Measurements from ENCODE around the gene GABRB1. TPM values are rescaled to one million over a fixed set of nuclear protein-coding genes. Genes with fewer than 3 reads are reported as not detected.

GABRB1 gene
- total RNA-seq, 1 experiment from 2014 or later: not detected

- TF ChIP-seq ELF1 (IDR thresholded peaks at IDR 0.05; ENCODE audit: borderline replicate concordance, low read depth): no peak
- no peak for TF ChIP-seq EZH2 (IDR thresholded peaks at IDR 0.05)
- TF ChIP-seq JUND (IDR thresholded peaks at IDR 0.05): no peak
- no peak for TF ChIP-seq EGR1 (IDR thresholded peaks at IDR 0.05; ENCODE audit: low read depth)
- no peak for TF ChIP-seq CEBPB (IDR thresholded peaks at IDR 0.05; ENCODE audit: low read depth)
These were observed 324.2 kb downstream of the GABRB1 start for GRCh38 chr4:47355568-47355967.

GRCh38 chr4:47359891-47360290 is 328.5 kb downstream of the GABRB1 start:
- TF ChIP-seq MAX (IDR thresholded peaks at IDR 0.05): no peak
- TF ChIP-seq POLR2AphosphoS5 (IDR thresholded peaks at IDR 0.05; ENCODE audit: low read depth, low read length): no peak
- TF ChIP-seq EGR1 (IDR thresholded peaks at IDR 0.05; ENCODE audit: low read depth): no peak
- TF ChIP-seq SP1 (IDR thresholded peaks at IDR 0.05; ENCODE audit: low read depth): no peak
- no peak for TF ChIP-seq SIN3A (IDR thresholded peaks at IDR 0.05; ENCODE audit: low read depth)
- no peak for TF ChIP-seq REST (IDR thresholded peaks at IDR 0.05; ENCODE audit: low read depth)
- no peak overlapping the region for H2AFZ ChIP-seq (ENCODE audit: low read depth, low read length, poor library complexity, severe bottlenecking)
- ChIA-PET RAD21 (ENCODE audit: low non-redundant PET in 1 of 2, low total read pairs in 2 of 2, uncharacterized antibody in 2 of 2, unreplicated experiment in 2 of 2) (no interaction called here), CTCF (no interaction called here), POLR2A (no interaction called here)
- H4K20me1 ChIP-seq (ENCODE audit: insufficient read depth): no peaks in the 10 kb centered on the region
- ATAC-seq (no peak), DNase-seq (ENCODE audit: low read depth, low spot score) (no peak)
- H3K27me3 ChIP-seq (ENCODE audit: insufficient read depth, low read length): peaks cover 50% of the 10 kb centered on the region; the same call in 1 of the 2 replicates
- H3K9me3 ChIP-seq (ENCODE audit: control insufficient read depth in 1 of 2, insufficient read depth in 1 of 2, low read depth in 1 of 2, low read length in 2 of 2): no peaks in the 10 kb centered on the region
- H3K79me2 ChIP-seq (ENCODE audit: insufficient read depth, low read length): no peaks in the 10 kb centered on the region
- BruUV-seq (replicated peaks): no TSS peak
- intact Hi-C loops (cut with micrococcal nuclease): no loop called here
- no peak overlapping the region for H3K4me2 ChIP-seq (ENCODE audit: low read length)
- no peaks in the 10 kb centered on the region for H3K9me2 ChIP-seq (ENCODE audit: insufficient read depth)
- H3K36me3 ChIP-seq (ENCODE audit: control insufficient read depth in 1 of 2, insufficient read depth in 2 of 2, low read length in 2 of 2): no peaks in the 10 kb centered on the region
- H3K27ac ChIP-seq (ENCODE audit: low read depth, low read length): no peak overlapping the region
- H3K9ac ChIP-seq (ENCODE audit: low read length): no peak overlapping the region
- H3K4me1 ChIP-seq (ENCODE audit: control insufficient read depth in 1 of 2, insufficient read depth in 2 of 2, low read length in 2 of 2): no peaks in the 10 kb centered on the region
- H3K4me3 ChIP-seq (replicated peaks in 1 of 2; ENCODE audit: low read depth in 1 of 2, low read length in 2 of 2): no peak overlapping the region

More at GRCh38 chr4:47355568-47355967, 324.2 kb downstream of the GABRB1 start:
- H3K4me3 ChIP-seq (replicated peaks in 1 of 2; ENCODE audit: low read depth in 1 of 2, low read length in 2 of 2): no peak overlapping the region
- ATAC-seq (no peak), DNase-seq (ENCODE audit: low read depth, low spot score) (no peak)
- H3K9me2 ChIP-seq (ENCODE audit: insufficient read depth): no peaks in the 10 kb centered on the region
- no peaks in the 10 kb centered on the region for H3K9me3 ChIP-seq (ENCODE audit: control insufficient read depth in 1 of 2, insufficient read depth in 1 of 2, low read depth in 1 of 2, low read length in 2 of 2)
- no peaks in the 10 kb centered on the region for H3K36me3 ChIP-seq (ENCODE audit: control insufficient read depth in 1 of 2, insufficient read depth in 2 of 2, low read length in 2 of 2)
- ChIA-PET POLR2A (no interaction called here), CTCF (no interaction called here), RAD21 (ENCODE audit: low non-redundant PET in 1 of 2, low total read pairs in 2 of 2, uncharacterized antibody in 2 of 2, unreplicated experiment in 2 of 2) (no interaction called here)
- H3K79me2 ChIP-seq (ENCODE audit: insufficient read depth, low read length): no peaks in the 10 kb centered on the region
- no peaks in the 10 kb centered on the region for H3K4me1 ChIP-seq (ENCODE audit: control insufficient read depth in 1 of 2, insufficient read depth in 2 of 2, low read length in 2 of 2)
- H4K20me1 ChIP-seq (ENCODE audit: insufficient read depth): no peaks in the 10 kb centered on the region
- no peak overlapping the region for H3K4me2 ChIP-seq (ENCODE audit: low read length)
- 0 out of 2 replicates have a peak, but pooled peaks cover 20% of the 10 kb centered on the region for H3K27me3 ChIP-seq (ENCODE audit: insufficient read depth, low read length)
- no peak overlapping the region for H3K9ac ChIP-seq (ENCODE audit: low read length)
- no peak overlapping the region for H2AFZ ChIP-seq (ENCODE audit: low read depth, low read length, poor library complexity, severe bottlenecking)
- BruUV-seq (replicated peaks): no TSS peak
- no peak overlapping the region for H3K27ac ChIP-seq (ENCODE audit: low read depth, low read length)
- intact Hi-C loops (cut with micrococcal nuclease): no loop called here

Data from HCT116 (cell line).